ENCODE results near the gene PTPRM.

Gene PTPRM

GRCh38 chr18:7600036-7600435 lies 32.9 kb downstream of the PTPRM start:
- no peak for DNase-seq (ENCODE audit: low spot score)

- DNase-seq (ENCODE audit: low spot score), result no peak
Observed at GRCh38 chr18:7600528-7601245, 33.6 kb downstream of the PTPRM start.

GRCh38 chr18:7601246-7601615 lies 34.1 kb downstream of the PTPRM start:
- no peak for DNase-seq (ENCODE audit: low spot score)

GRCh38 chr18:7601936-7602335 lies 34.8 kb downstream of the PTPRM start:
- DNase-seq (ENCODE audit: low spot score), result no peak

- no peak for DNase-seq (ENCODE audit: low spot score)
Observed at GRCh38 chr18:7603259-7604000, 36.3 kb downstream of the PTPRM start.

- no peak for DNase-seq (ENCODE audit: low spot score)
Observed at GRCh38 chr18:7604361-7604760, 37.2 kb downstream of the PTPRM start.

- DNase-seq (ENCODE audit: low spot score), result no peak
Observed at GRCh38 chr18:7605705-7606104, 38.6 kb downstream of the PTPRM start.

- no peak for DNase-seq (ENCODE audit: low spot score)
Observed at GRCh38 chr18:7607540-7608173, 40.5 kb downstream of the PTPRM start.

GRCh38 chr18:7608174-7608550 lies 41.0 kb downstream of the PTPRM start:
- DNase-seq (ENCODE audit: low spot score), result no peak

- DNase-seq (ENCODE audit: low spot score), result no peak
Observed at GRCh38 chr18:7608781-7609201, 41.7 kb downstream of the PTPRM start.

- DNase-seq (ENCODE audit: low spot score), result no peak
Observed at GRCh38 chr18:7609617-7610016, 42.5 kb downstream of the PTPRM start.

- DNase-seq (ENCODE audit: low spot score), result no peak
Observed at GRCh38 chr18:7614042-7614441, 46.9 kb downstream of the PTPRM start.

GRCh38 chr18:7615840-7616239 lies 48.7 kb downstream of the PTPRM start:
- DNase-seq (ENCODE audit: low spot score), result no peak

- DNase-seq (ENCODE audit: low spot score), result no peak
Observed at GRCh38 chr18:7616661-7617060, 49.5 kb downstream of the PTPRM start.

GRCh38 chr18:7617738-7618422 lies 50.8 kb downstream of the PTPRM start:
- no peak for DNase-seq (ENCODE audit: low spot score)

- no peak for DNase-seq (ENCODE audit: low spot score)
Observed at GRCh38 chr18:7618891-7619442, 51.9 kb downstream of the PTPRM start.

- DNase-seq (ENCODE audit: low spot score), result no peak
Observed at GRCh38 chr18:7619676-7620075, 52.6 kb downstream of the PTPRM start.

GRCh38 chr18:7622721-7623120 lies 55.6 kb downstream of the PTPRM start:
- no peak for DNase-seq (ENCODE audit: low spot score)

GRCh38 chr18:7623681-7624080 lies 56.6 kb downstream of the PTPRM start:
- DNase-seq (ENCODE audit: low spot score), result no peak

- DNase-seq (ENCODE audit: low spot score), result no peak
Observed at GRCh38 chr18:7624697-7625096, 57.6 kb downstream of the PTPRM start.

GRCh38 chr18:7626175-7626921 lies 59.2 kb downstream of the PTPRM start:
- DNase-seq (ENCODE audit: low spot score), result no peak

All from HuH-7.5 (cell line).